Erythroblast (primary cell): Measurements from ENCODE around the gene B3GNT7.

ENCODE experiments used
- GATA1 ChIP-seq: IDR thresholded peaks from 2 replicates; pipeline ENCODE4 v1.6.1; 2011; ENCODE audit warnings: low read depth, mild to moderate bottlenecking, control low read depth, low read length, moderate library complexity
- POLR2A ChIP-seq: IDR thresholded peaks from 2 replicates; pipeline ENCODE4 v1.6.1; 2011; ENCODE audit warnings: mild to moderate bottlenecking, low read length

DNA sequence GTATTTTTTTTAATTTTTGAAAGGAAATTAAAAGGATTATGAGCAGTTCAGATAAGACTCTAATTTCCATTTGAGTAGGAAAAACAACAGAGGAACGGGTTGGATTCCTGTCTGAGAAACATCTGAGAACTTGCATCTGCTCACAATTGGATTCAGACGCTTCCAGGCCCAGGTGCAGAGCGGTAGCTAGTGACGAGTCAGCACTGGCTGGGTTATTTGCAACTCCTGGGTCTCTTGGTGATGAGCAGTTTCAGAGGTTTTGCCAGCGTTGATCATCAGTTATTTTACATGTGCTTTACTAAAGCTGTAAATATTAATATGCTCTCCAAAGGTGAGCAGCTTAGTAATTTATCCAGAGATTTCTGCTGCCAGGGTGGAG lies 39.1 kb upstream of the B3GNT7 start:
- TF ChIP-seq POLR2A (no peak), GATA1 (no peak)
